ENCODE data around the gene ZNF423.

Gene ZNF423

DNA sequence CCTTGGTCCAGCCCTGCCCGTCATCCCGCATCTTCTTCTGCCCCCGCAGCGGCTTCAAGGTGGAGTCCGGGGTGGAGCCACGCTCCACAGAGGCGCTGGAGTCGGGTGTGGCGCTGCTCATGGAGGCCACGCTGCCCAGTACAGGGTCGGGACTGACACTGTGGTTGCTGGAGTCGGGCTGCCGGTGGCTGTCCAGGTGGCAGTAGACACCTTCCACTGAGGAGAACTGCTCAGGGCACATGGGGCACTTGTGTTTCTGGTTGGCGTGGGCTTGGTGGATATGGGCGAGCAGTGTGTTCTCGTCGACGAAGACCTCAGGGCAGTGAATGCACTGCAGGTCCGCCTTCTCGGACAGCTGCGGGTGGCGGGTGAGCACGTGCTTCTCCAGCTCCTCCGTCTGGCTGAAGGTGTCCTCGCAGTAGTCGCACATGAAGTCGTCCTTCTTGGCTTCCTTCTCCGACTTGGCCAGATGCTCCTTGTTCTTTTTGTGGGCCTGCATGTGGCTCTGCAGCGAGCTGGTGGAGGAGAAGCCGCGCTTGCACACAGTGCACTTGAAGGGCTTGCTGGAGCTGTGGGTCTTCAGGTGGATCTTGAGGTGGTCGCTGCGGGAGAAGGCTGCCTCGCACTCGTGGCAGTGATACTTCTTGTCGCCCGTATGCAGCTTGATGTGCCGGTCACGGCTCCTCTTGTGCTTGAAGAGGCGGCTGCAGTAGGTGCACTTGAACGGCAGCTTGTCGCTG is 217.8 kb downstream of the ZNF423 start:
- Histone ChIP-seq H3K9ac (ENCODE audit: low read depth, low read length) (no peak overlapping the region), H3K4me3 (ENCODE audit: low read length) (no peak overlapping the region), H3K36me3 (ENCODE audit: insufficient read depth, low read length) (peaks cover 38% of the 10 kb centered on the region), H3K27me3 (ENCODE audit: insufficient read depth, low read length) (no peaks in the 10 kb centered on the region), H3K27ac (ENCODE audit: low read depth, low read length) (no peak overlapping the region), H3K4me1 (ENCODE audit: insufficient read depth, low read length) (peaks cover 37% of the 10 kb centered on the region), H3K9me3 (ENCODE audit: insufficient read depth, low read depth, low read length) (no peaks in the 10 kb centered on the region)
- 96% methylated on average over 42 of the region's 42 CpGs for WGBS

DNA sequence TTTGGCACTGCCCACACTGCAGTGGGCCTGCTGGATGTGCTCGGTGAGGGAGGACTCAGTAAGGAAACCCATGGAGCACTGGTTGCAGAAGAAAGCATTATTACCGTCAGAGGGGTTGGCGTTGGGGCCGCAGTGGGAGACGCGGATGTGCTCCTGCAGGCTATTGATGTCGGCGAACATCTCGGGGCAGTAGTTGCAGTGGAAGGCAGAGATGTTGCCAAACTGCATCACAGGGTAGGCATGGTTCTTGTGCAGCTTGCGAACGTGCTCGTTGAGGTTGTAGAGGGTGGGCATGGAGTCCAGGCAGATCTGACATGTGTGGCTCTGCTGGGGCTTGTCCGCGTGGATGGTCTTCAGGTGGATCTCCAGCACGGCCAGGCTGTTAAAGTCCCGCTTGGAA is 218.4 kb downstream of the ZNF423 start:
- Histone ChIP-seq H3K27ac (ENCODE audit: low read depth, low read length) (no peak overlapping the region), H3K36me3 (ENCODE audit: insufficient read depth, low read length) (peaks cover 38% of the 10 kb centered on the region), H3K9me3 (ENCODE audit: insufficient read depth, low read depth, low read length) (no peaks in the 10 kb centered on the region), H3K9ac (ENCODE audit: low read depth, low read length) (no peak overlapping the region), H3K4me3 (ENCODE audit: low read length) (no peak overlapping the region), H3K27me3 (ENCODE audit: insufficient read depth, low read length) (no peaks in the 10 kb centered on the region), H3K4me1 (ENCODE audit: insufficient read depth, low read length) (peaks cover 35% of the 10 kb centered on the region)
- WGBS: 96% methylated on average over 16 of the region's 16 CpGs

DNA sequence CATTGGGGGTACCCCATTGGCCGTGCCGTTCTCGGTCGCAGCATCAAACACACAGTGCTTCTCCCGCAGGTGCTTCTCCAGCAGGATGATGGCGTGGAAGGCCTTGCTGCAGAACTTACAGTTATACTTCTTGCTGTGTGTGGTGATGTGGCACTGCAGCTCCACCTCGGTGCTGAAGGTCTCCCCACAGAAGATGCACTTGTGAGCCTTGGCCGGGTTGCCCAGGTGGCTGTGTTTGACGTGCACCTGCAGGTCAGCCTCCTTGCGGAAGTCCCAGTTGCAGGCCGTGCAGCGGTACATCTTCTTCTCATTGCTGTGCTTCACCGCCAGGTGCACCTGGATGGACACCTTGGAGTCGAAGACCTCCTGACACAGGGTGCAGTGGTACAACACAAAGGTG is 219.3 kb downstream of the ZNF423 start:
- Histone ChIP-seq H3K36me3 (ENCODE audit: insufficient read depth, low read length) (peaks cover 38% of the 10 kb centered on the region), H3K4me3 (ENCODE audit: low read length) (no peak overlapping the region), H3K27me3 (ENCODE audit: insufficient read depth, low read length) (no peaks in the 10 kb centered on the region), H3K9me3 (ENCODE audit: insufficient read depth, low read depth, low read length) (no peaks in the 10 kb centered on the region), H3K9ac (ENCODE audit: low read depth, low read length) (no peak overlapping the region), H3K27ac (ENCODE audit: low read depth, low read length) (no peak overlapping the region), H3K4me1 (ENCODE audit: insufficient read depth, low read length) (peaks cover 26% of the 10 kb centered on the region)
- WGBS: 96% methylated on average over 14 of the region's 14 CpGs

GRCh38 chr16:49635591-49636581 is 220.0 kb downstream of the ZNF423 start:
- Histone ChIP-seq H3K27ac (ENCODE audit: low read depth, low read length) (no peak overlapping the region), H3K4me1 (ENCODE audit: insufficient read depth, low read length) (peaks cover 19% of the 10 kb centered on the region), H3K36me3 (ENCODE audit: insufficient read depth, low read length) (peaks cover 38% of the 10 kb centered on the region), H3K9me3 (ENCODE audit: insufficient read depth, low read depth, low read length) (no peaks in the 10 kb centered on the region), H3K27me3 (ENCODE audit: insufficient read depth, low read length) (no peaks in the 10 kb centered on the region), H3K9ac (ENCODE audit: low read depth, low read length) (no peak overlapping the region), H3K4me3 (ENCODE audit: low read length) (no peak overlapping the region)
- 97% methylated on average over 58 of the region's 58 CpGs for WGBS

DNA sequence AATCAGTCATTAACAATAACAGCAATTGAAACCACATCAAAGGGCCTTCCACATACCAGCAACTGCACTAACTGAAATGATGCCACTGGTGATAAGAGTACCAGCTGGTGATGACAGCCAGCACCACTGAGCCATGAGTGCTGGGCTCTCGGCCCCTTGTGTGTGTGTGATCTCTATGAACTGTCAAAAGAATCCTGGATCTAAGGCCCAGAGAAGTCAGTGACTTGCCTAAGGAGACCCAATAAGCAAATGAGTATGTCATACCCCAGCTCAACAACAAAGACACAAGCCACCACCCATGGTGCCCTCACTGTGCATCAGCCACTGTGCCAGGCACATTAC is 220.9 kb downstream of the ZNF423 start:
- no peak overlapping the region for H3K27ac ChIP-seq (ENCODE audit: low read depth, low read length)
- H3K4me3 ChIP-seq (ENCODE audit: low read length): no peak overlapping the region
- H3K4me1 ChIP-seq (ENCODE audit: insufficient read depth, low read length): peaks cover 11% of the 10 kb centered on the region
- 97% methylated on average over 1 of the region's 1 CpG for WGBS
- H3K36me3 ChIP-seq (ENCODE audit: insufficient read depth, low read length): peaks cover 38% of the 10 kb centered on the region
- no peak overlapping the region for H3K9ac ChIP-seq (ENCODE audit: low read depth, low read length)
- no peaks in the 10 kb centered on the region for H3K9me3 ChIP-seq (ENCODE audit: insufficient read depth, low read depth, low read length)
- no peaks in the 10 kb centered on the region for H3K27me3 ChIP-seq (ENCODE audit: insufficient read depth, low read length)

DNA sequence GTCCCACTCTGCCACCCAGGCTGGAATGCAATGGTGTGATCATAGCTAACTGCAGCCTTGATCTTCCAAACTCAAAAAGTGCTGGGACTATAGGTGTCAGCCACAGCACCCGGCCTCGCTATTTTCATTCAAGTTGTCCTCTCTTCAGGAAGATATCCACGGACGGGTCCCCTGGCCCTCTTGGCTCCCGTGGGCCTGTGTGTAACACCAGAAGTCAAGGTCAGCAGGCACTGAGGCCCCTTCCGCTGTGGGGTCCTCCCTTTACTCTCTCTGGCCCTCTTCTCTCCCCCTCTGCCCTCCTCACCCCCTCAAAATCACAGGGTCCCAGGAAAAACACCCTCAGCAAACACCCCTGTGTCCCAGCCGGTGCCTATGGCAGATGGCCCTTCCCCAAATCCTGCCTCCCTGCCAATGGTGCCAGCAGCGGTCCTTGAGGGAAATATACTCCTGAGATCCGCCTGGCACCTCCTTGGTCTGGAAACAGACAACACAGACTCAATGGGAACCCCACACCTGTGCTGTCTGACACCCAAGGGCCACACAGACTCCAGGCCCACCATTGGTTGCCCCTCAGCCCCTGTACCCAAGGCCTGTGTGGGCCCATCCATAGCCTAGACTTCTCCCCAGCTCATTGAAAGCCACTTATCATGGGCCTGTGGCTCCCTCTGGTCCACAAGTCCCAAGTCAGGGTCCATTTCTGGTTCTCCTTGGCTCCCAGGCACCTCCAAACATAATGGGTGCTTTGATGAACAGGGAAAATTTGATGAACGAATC is 221.5 kb downstream of the ZNF423 start:
- Histone ChIP-seq H3K9me3 (ENCODE audit: insufficient read depth, low read depth, low read length) (peaks cover 2% of the 10 kb centered on the region; the same call in 1 of the 2 replicates), H3K27me3 (ENCODE audit: insufficient read depth, low read length) (no peaks in the 10 kb centered on the region), H3K4me1 (ENCODE audit: insufficient read depth, low read length) (peaks cover 6% of the 10 kb centered on the region; the same call in 1 of the 2 replicates), H3K9ac (ENCODE audit: low read depth, low read length) (no peak overlapping the region), H3K27ac (ENCODE audit: low read depth, low read length) (no peak overlapping the region), H3K4me3 (ENCODE audit: low read length) (no peak overlapping the region), H3K36me3 (ENCODE audit: insufficient read depth, low read length) (peaks cover 40% of the 10 kb centered on the region)
- 95% methylated on average over 10 of the region's 10 CpGs for WGBS

GRCh38 chr16:49632795-49633184 is 223.1 kb downstream of the ZNF423 start:
- peaks cover 40% of the 10 kb centered on the region for H3K36me3 ChIP-seq (ENCODE audit: insufficient read depth, low read length)
- 95% methylated on average over 4 of the region's 4 CpGs for WGBS
- H3K9ac ChIP-seq (ENCODE audit: low read depth, low read length): no peak overlapping the region
- H3K4me3 ChIP-seq (ENCODE audit: low read length): no peak overlapping the region
- no peaks in the 10 kb centered on the region for H3K4me1 ChIP-seq (ENCODE audit: insufficient read depth, low read length)
- peaks cover 12% of the 10 kb centered on the region; the same call in 1 of the 2 replicates for H3K9me3 ChIP-seq (ENCODE audit: insufficient read depth, low read depth, low read length)
- H3K27me3 ChIP-seq (ENCODE audit: insufficient read depth, low read length): no peaks in the 10 kb centered on the region
- no peak overlapping the region for H3K27ac ChIP-seq (ENCODE audit: low read depth, low read length)

GRCh38 chr16:49632086-49632794 is 223.7 kb downstream of the ZNF423 start:
- no peaks in the 10 kb centered on the region for H3K27me3 ChIP-seq (ENCODE audit: insufficient read depth, low read length)
- H3K9me3 ChIP-seq (ENCODE audit: insufficient read depth, low read depth, low read length): peaks cover 12% of the 10 kb centered on the region; the same call in 1 of the 2 replicates
- no peak overlapping the region for H3K4me3 ChIP-seq (ENCODE audit: low read length)
- no peaks in the 10 kb centered on the region for H3K4me1 ChIP-seq (ENCODE audit: insufficient read depth, low read length)
- no peak overlapping the region for H3K27ac ChIP-seq (ENCODE audit: low read depth, low read length)
- H3K36me3 ChIP-seq (ENCODE audit: insufficient read depth, low read length): peaks cover 34% of the 10 kb centered on the region
- WGBS: 89% methylated on average over 9 of the region's 9 CpGs
- H3K9ac ChIP-seq (ENCODE audit: low read depth, low read length): no peak overlapping the region

GRCh38 chr16:49631187-49632041 is 224.5 kb downstream of the ZNF423 start:
- no peaks in the 10 kb centered on the region for H3K4me1 ChIP-seq (ENCODE audit: insufficient read depth, low read length)
- no peak overlapping the region for H3K27ac ChIP-seq (ENCODE audit: low read depth, low read length)
- H3K27me3 ChIP-seq (ENCODE audit: insufficient read depth, low read length): no peaks in the 10 kb centered on the region
- WGBS: 81% methylated on average over 5 of the region's 5 CpGs
- H3K9me3 ChIP-seq (ENCODE audit: insufficient read depth, low read depth, low read length): peaks cover 12% of the 10 kb centered on the region; the same call in 1 of the 2 replicates
- no peak overlapping the region for H3K4me3 ChIP-seq (ENCODE audit: low read length)
- no peak overlapping the region for H3K9ac ChIP-seq (ENCODE audit: low read depth, low read length)
- H3K36me3 ChIP-seq (ENCODE audit: insufficient read depth, low read length): peaks cover 26% of the 10 kb centered on the region

DNA sequence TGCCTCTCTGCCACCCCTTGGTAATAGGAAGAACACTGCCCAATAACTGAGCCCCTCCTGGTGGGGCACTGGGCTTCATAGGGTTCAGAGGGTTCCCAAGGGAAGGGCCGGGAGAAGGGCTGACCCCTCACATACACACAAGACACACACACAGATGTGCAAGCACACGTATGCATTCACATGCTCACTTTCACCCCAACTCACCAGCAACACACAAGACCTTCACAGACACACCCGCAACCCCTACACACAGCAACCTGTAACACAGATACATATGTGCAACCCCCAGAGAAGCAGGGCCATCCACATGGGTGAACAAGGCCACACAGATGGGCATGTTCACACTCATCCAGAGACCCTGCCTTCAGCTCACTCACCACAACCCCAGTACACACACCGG is 225.1 kb downstream of the ZNF423 start:
- Histone ChIP-seq H3K4me3 (ENCODE audit: low read length) (no peak overlapping the region), H3K4me1 (ENCODE audit: insufficient read depth, low read length) (no peaks in the 10 kb centered on the region), H3K27me3 (ENCODE audit: insufficient read depth, low read length) (no peaks in the 10 kb centered on the region), H3K27ac (ENCODE audit: low read depth, low read length) (no peak overlapping the region), H3K36me3 (ENCODE audit: insufficient read depth, low read length) (peaks cover 24% of the 10 kb centered on the region), H3K9me3 (ENCODE audit: insufficient read depth, low read depth, low read length) (peaks cover 12% of the 10 kb centered on the region; the same call in 1 of the 2 replicates), H3K9ac (ENCODE audit: low read depth, low read length) (no peak overlapping the region)
- 94% methylated on average over 4 of the region's 4 CpGs for WGBS
